NOMO-1 treated with DMSO at 0.1 percent for 48 hours (cell line): ENCODE results near the gene KCNG2.

Source experiments
- DNase-seq: peaks from one replicate; lab custom pipeline; 2025; ENCODE audit not compliant: unreplicated experiment; lab: John Stamatoyannopoulos, UW

KCNG2 gene

GRCh38 chr18:79903787-79904356 is 106.1 kb downstream of the KCNG2 start:
- DNase-seq, result no peak

- DNase-seq, result no peak
Observed at GRCh38 chr18:79904357-79905147, 106.8 kb downstream of the KCNG2 start.

GRCh38 chr18:79905389-79905911 is 107.7 kb downstream of the KCNG2 start:
- DNase-seq, result no peak

GRCh38 chr18:79905993-79906392 is 108.3 kb downstream of the KCNG2 start:
- DNase-seq, result no peak

GRCh38 chr18:79906706-79907105 is 109.0 kb downstream of the KCNG2 start:
- no peak for DNase-seq

GRCh38 chr18:79910563-79911343 is 113.0 kb downstream of the KCNG2 start:
- DNase-seq, result no peak

- DNase-seq, result no peak
Observed at GRCh38 chr18:79911344-79912270, 113.9 kb downstream of the KCNG2 start.

- no peak for DNase-seq
Observed at GRCh38 chr18:79912409-79912991, 114.8 kb downstream of the KCNG2 start.

- no peak for DNase-seq
Observed at GRCh38 chr18:79912994-79913831, 115.5 kb downstream of the KCNG2 start.

GRCh38 chr18:79914614-79915160 is 116.9 kb downstream of the KCNG2 start:
- DNase-seq, result no peak

GRCh38 chr18:79915161-79916127 is 117.7 kb downstream of the KCNG2 start:
- no peak for DNase-seq

- DNase-seq, result no peak
Observed at GRCh38 chr18:79916128-79916494, 118.4 kb downstream of the KCNG2 start.

GRCh38 chr18:79916546-79917168 is 118.9 kb downstream of the KCNG2 start:
- no peak for DNase-seq

GRCh38 chr18:79917169-79917852 is 119.6 kb downstream of the KCNG2 start:
- DNase-seq, result no peak

GRCh38 chr18:79917853-79918614 is 120.3 kb downstream of the KCNG2 start:
- DNase-seq, result no peak

- no peak for DNase-seq
Observed at GRCh38 chr18:79918615-79919011, 120.9 kb downstream of the KCNG2 start.
